ENCODE results near the gene SRGAP1.

Gene SRGAP1

GRCh38 chr12:64207453-64207852 lies 363.0 kb downstream of the SRGAP1 start:
- DNase-seq (ENCODE audit: low spot score), result no peak
